Measurements from ENCODE around the gene UNC13A.
"Not testable (repeated sequence)": the region's sequence is repeated elsewhere in the genome, so short reads cannot be mapped to it uniquely, and the experiment has no call there.

UNC13A gene

GRCh38 chr19:17599780-17600179 is 88.4 kb downstream of the UNC13A start:
- DNase-seq = no peak

DNA sequence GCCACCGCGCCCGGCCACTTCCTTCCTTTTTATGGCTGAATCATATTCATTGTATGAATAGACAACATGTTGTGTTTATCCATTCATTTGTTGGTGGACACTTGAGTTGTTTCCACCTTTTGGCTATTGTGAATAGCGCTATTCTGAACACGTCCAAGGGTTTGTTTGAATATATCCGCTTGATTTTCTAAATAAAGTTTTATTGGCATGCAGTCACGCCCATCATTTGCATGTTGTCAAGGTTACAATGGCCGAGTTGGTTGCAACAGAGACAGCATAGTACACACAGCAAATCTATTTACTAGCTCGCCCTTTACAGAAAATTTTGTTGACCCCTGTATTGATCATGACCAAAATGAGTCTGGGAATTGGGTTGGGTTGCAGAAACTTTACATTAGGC is 89.2 kb downstream of the UNC13A start:
- no peak for DNase-seq

GRCh38 chr19:17598063-17598462 is 90.1 kb downstream of the UNC13A start:
- not testable (repeated sequence) for DNase-seq

DNA sequence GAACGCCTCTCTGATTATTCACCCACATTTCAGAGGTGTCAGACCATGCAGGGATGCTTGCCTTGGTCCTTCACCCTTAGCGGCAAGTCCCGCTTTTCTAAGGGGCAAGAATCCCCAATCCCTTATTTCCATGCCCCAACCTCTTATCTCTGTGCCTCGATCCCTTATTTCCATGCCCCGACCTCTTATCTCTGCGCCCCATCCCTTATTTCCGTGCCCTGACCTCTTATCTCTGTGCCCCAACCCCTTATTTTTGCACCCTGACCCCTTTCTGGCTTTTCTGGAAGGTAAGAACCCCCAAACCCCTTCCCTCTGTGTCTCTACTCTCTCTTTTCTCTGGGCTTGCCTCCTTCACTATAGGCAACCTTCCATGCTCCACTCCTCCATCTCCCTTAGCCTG is 93.9 kb downstream of the UNC13A start:
- DNase-seq = not testable (repeated sequence)

DNA sequence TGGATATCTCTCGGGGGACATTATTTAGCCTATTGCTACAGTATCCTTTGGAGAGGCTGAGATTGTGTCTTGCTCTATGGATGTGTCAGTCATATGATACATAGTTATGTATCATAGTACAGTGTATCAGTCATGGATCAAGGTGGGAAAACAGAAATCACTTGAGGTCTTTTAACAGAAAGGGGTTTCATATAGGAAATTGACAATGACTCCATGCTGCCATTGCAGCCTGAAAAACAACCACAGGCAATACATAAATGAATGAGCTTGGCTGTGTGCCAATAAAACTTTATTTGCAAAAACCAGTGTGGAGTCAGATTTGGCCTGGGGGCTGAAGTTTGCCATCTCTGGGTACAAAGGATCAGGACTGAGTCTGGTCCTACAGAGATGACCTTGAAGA is 97.3 kb downstream of the UNC13A start:
- no peak for DNase-seq

GRCh38 chr19:17585395-17585794 is 102.8 kb downstream of the UNC13A start:
- DNase-seq = not testable (repeated sequence)

GRCh38 chr19:17584132-17584531 is 104.0 kb downstream of the UNC13A start:
- DNase-seq = no peak

DNA sequence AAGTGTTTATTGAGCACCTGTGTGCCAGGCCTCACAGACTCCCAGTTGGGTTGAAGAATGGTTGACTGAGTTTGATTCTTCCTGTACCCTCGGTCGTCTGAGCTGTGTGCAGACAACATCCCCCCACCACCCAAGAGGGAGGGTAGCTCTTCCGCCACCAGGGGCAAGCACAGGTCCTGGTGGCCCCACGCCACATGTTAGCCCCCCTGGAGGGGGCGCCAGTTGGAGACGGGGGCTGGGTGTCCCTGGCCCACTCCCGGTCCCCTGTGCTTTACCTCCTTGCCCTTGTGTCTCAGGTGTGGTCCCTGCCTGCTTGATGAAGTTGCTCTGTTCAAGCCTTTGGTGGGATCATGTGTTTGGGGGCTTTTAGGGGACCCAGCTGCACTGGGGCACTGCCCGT is 105.5 kb downstream of the UNC13A start:
- no peak for DNase-seq

- no peak for DNase-seq
Measured at GRCh38 chr19:17581211-17581874, 106.8 kb downstream of the UNC13A start.

GRCh38 chr19:17580470-17581144 is 107.5 kb downstream of the UNC13A start:
- no peak for DNase-seq

- DNase-seq = no peak
Measured at GRCh38 chr19:17579661-17580244, 108.4 kb downstream of the UNC13A start.

- DNase-seq = no peak
Measured at GRCh38 chr19:17577457-17578097, 110.6 kb downstream of the UNC13A start.

- no peak for DNase-seq
Measured at GRCh38 chr19:17576758-17577456, 111.2 kb downstream of the UNC13A start.

- no peak for DNase-seq
Measured at GRCh38 chr19:17575871-17576757, 112.0 kb downstream of the UNC13A start.

GRCh38 chr19:17572638-17573037 is 115.5 kb downstream of the UNC13A start:
- no peak for DNase-seq

DNA sequence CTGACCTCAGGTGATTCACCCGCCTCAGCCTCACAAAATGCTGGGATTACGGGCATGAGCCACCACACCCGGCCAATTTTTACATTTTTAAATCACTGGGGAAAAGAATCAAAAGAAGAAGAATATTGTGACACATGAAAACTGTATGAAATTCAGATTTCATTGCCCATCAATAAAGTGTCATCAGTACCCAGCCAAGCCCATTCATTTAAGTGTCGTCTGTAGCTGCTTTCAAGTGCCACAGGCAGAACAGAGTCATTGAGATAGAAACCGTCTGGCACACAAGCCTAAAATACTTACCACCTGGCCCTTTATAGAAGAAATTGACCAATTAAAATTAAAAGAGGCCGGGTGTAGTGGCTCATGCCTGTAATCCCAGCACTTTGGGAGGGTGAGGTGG is 117.4 kb downstream of the UNC13A start:
- DNase-seq = no peak

GRCh38 chr19:17570291-17570690 is 117.9 kb downstream of the UNC13A start:
- DNase-seq = not testable (repeated sequence)

GRCh38 chr19:17567940-17568339 is 120.2 kb downstream of the UNC13A start:
- DNase-seq = no peak

- DNase-seq = no peak
Measured at GRCh38 chr19:17565611-17566010, 122.5 kb downstream of the UNC13A start.

DNA sequence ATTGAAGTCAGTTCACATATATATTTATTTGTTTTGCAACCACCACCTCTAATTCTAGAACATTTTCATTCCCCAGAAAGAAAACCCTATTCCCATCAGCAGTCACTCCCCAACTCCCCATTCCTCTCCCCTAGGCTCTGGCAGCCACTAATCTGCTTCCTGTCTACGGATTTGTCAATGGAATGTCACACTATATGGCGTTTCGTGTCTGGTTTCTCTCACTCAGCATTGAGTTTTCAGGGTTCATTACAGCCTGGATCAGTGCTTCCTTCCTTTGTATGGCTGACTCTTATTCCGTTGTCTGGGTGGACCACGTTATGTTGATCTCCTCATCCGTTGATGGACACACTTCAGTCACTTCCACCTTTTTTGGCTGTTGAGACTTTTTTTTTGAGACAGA is 123.4 kb downstream of the UNC13A start:
- DNase-seq = no peak

GRCh38 chr19:17562561-17562960 is 125.6 kb downstream of the UNC13A start:
- DNase-seq = no peak

GRCh38 chr19:17562097-17562496 is 126.1 kb downstream of the UNC13A start:
- no peak for DNase-seq
